HL-60/S4 treated with retinoic acid at 250 ng/mL for 4 days and 3 days (cell line): Measurements from ENCODE around the gene NBEAL2.

Experiments used
- in situ Hi-C: fragments of 300-500 bp; cut with MboI; formaldehyde crosslinking; loops from 2 replicates; pipeline ENCODE4 v1.7.0; 2022; ENCODE audit warnings: low sequenced_read_pairs

Gene NBEAL2

DNA sequence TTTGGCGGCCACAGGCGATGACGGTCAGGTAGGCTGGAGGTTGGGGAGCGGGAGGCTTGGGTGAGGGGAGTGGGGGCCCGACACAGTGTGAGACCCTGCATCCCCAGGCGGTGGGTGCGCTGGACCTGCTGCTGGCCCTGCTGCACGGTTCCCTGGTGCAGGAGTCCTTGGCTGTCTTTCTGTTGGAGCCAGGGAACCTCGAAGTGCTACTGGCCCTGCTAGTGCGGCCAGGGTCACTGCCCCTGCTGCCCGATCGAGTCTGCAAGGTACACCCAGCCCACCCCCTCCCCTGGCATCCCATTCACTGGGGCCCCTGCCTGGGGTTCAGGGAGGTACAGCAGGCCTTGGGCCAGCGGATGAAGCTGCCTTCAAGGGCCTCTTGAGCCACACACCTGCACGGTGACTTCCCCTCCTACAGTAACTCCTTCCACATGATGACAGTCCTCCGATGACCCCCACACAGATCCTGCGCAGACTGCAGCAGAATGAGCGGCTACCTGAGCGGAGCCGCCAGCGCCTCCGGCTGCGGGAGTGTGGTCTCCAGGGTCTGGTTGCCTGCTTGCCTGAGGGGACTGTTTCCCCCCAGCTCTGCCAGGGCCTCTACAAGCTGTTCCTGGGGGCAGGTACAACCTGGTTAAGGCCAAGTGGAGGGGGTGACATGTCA, 19.5 kb downstream of the NBEAL2 start:
- in situ Hi-C loops: no loop called here

GRCh38 chr3:46999516-47000197, 20.2 kb downstream of the NBEAL2 start:
- in situ Hi-C loops: no loop called here

GRCh38 chr3:47000198-47000815, 20.8 kb downstream of the NBEAL2 start:
- in situ Hi-C loops: no loop called here

DNA sequence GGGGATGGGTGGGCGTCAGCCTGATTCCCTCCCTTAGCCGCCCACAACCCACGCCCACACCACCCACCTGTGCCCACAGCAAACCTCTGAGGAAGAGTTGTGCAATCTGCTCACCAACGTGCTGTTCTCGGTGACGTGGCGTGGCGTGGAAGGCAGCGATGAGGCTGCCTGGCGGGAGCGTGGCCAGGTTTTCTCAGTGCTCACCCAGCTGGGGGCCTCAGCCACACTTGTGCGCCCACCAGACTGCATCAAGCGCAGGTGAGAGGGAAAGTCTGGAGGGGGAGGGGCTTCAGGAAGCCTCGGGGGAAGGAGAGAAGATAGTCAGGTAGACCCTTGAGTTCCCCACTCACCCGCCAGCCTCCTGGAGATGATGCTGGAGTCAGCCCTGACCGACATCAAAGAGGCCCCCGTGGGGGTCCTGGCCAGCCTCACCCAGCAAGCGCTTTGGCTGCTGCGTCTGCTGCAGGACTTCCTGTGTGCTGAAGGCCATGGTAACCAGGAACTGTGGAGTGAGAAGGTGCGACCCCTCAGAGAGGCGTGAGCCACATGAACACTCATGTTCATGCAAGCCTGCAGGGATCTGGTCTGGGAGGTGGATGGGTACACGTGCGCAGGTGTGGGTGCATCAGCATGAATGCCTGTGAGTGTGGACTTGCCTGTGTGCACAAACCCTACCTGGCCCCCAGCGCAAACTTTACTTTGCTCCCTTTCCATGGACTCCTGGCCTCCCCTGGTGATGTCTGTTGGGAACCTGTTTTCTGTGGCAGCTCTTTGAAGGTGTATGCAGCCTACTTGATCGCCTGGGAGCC, 21.7 kb downstream of the NBEAL2 start:
- in situ Hi-C loops: no loop called here

- in situ Hi-C loops: no loop called here
These were observed 22.3 kb downstream of the NBEAL2 start for GRCh38 chr3:47001731-47002170.

GRCh38 chr3:47002171-47003055, 22.9 kb downstream of the NBEAL2 start:
- in situ Hi-C loops: no loop called here

DNA sequence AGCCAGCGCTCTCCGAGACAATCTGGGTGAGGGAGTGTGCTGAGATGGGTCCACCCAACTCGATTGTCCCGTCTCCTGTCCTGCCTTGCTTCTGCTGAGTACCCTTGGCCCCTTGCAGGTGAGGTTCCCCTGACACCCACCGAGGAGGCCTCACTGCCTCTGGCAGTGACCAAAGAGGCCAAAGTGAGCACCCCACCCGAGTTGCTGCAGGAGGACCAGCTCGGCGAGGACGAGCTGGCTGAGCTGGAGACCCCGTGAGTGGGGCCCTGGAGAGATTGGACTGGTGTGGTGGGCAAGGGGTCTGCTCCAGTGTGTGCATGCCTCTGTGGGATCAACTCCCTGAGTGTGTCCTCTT, 23.6 kb downstream of the NBEAL2 start:
- in situ Hi-C loops: no loop called here

- in situ Hi-C loops: no loop called here
These were observed 24.2 kb downstream of the NBEAL2 start for GRCh38 chr3:47003461-47004368.

GRCh38 chr3:47004369-47005211, 25.1 kb downstream of the NBEAL2 start:
- in situ Hi-C loops: no loop called here

DNA sequence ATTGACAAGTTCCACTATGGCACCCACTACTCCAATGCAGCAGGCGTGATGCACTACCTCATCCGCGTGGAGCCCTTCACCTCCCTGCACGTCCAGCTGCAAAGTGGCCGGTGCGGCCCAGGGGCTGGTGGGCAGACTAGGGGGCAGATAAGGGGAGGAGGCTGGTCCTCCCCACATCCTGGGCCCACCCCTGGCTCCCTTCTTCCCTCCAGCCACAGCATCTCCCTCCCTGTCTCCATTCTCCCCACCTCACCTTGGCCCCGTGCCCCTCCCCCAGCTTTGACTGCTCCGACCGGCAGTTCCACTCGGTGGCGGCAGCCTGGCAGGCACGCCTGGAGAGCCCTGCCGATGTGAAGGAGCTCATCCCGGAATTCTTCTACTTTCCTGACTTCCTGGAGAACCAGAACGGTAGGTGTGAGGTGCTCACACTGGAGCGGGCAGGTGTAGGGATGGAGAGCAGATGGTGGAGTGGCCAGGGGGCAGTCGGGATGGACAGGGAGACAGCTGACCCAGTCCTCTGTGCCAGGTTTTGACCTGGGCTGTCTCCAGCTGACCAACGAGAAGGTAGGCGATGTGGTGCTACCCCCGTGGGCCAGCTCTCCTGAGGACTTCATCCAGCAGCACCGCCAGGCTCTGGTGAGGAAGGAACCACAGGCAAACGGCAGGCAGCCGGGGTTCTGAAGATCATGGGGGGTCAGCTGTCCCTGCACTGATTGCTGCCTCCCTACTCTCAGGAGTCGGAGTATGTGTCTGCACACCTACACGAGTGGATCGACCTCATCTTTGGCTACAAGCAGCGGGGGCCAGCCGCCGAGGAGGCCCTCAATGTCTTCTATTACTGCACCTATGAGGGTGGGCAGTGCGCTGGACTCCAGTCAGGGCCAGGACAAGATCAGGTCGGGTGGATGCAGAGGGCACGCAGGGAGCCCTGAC, 26.0 kb downstream of the NBEAL2 start:
- in situ Hi-C loops: no loop called here

DNA sequence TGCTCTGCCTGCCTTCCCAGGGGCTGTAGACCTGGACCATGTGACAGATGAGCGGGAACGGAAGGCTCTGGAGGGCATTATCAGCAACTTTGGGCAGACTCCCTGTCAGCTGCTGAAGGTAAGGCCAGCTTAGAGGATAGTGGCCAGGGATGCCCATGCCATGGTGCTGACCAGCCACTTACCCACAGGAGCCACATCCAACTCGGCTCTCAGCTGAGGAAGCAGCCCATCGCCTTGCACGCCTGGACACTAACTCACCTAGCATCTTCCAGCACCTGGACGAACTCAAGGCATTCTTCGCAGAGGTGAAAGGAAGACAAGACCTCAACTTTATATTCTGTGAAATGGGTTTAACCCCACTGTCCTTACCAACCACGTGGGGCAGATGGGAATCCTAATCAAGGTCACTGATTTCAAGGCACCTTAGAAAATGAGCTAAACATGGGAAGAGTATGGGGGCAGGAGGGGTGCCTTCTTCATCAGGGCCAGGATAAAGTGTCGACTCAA, 26.7 kb downstream of the NBEAL2 start:
- in situ Hi-C loops: no loop called here

GRCh38 chr3:47007001-47007400, 27.5 kb downstream of the NBEAL2 start:
- in situ Hi-C loops: no loop called here

DNA sequence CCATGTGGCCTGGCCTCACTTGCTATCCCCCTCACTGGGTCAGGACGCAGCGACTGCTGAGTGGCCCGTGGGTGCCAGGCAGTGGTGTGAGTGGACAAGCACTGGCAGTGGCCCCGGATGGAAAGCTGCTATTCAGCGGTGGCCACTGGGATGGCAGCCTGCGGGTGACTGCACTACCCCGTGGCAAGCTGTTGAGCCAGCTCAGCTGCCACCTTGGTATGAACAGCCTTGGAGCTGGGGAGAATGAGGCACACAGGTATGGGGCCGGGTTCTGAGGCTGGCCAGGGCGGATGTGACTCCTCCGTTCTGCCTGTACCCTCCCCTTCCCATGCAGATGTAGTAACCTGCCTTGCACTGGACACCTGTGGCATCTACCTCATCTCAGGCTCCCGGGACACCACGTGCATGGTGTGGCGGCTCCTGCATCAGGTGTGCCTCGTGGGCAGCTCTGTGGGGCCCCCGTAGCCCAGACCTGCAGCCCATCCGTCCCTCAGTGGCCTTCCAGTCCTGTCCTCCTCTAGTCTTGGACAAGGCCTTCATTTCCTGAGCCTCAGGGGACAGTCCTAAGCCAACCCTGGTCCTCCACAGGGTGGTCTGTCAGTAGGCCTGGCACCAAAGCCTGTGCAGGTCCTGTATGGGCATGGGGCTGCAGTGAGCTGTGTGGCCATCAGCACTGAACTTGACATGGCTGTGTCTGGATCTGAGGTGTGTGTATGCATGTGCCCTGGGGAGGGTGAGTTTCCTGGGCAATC, 28.2 kb downstream of the NBEAL2 start:
- in situ Hi-C loops: no loop called here

DNA sequence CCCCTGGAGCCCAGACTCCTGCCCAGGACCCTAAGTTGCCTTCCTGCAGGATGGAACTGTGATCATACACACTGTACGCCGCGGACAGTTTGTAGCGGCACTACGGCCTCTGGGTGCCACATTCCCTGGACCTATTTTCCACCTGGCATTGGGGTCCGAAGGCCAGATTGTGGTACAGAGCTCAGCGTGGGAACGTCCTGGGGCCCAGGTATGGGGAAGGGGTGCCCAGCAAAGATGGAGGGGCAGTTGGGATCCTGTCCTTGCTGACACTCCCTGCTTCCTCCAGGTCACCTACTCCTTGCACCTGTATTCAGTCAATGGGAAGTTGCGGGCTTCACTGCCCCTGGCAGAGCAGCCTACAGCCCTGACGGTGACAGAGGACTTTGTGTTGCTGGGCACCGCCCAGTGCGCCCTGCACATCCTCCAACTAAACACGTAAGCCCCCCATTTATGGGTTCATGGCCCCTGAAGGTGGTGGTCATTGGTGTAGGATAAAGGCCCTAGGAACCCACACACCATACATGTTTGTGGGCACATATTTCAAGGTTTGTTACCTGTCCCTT, 28.8 kb downstream of the NBEAL2 start:
- in situ Hi-C loops: no loop called here

DNA sequence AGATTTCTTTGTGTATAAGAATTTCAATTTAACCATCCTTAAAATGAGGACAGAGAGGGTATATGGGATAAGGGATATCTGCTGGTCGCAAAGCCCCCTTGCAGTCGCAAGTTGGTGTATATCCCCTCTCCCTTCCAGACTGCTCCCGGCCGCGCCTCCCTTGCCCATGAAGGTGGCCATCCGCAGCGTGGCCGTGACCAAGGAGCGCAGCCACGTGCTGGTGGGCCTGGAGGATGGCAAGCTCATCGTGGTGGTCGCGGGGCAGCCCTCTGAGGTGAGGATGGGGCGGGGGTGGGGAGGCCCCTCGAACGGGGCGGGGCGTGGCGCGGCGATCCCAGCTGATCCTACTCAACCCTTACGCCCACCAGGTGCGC, 29.4 kb downstream of the NBEAL2 start:
- in situ Hi-C loops: no loop called here
